Endodermal cell (in vitro differentiated cells): ENCODE data around the gene SMIM38. TPM values are rescaled to one million over a fixed set of nuclear protein-coding genes. Genes with fewer than 3 reads are reported as not detected.

Experiments
- DNase-seq: peaks from one replicate; pipeline ENCODE4 v3.0.0-alpha.2; 2017
- H3K27ac ChIP-seq: 2 replicates; pipeline ENCODE4 v1.5.1; 2013; ENCODE audit warnings: mild to moderate bottlenecking, low read depth, low read length, moderate library complexity
- H3K27me3 ChIP-seq: 2 replicates; pipeline ENCODE4 v1.6.1; 2013; ENCODE audit warnings: mild to moderate bottlenecking, low read length, moderate library complexity; ENCODE audit not compliant: insufficient read depth, control insufficient read depth, poor library complexity, severe bottlenecking
- H3K36me3 ChIP-seq: 2 replicates; pipeline ENCODE4 v1.7.0; 2013; ENCODE audit warnings: mild to moderate bottlenecking, low read length, moderate library complexity; ENCODE audit not compliant: control insufficient read depth, insufficient read depth
- H3K4me1 ChIP-seq: one replicate; pipeline ENCODE4 v1.7.0; 2013; ENCODE audit warnings: low read length; ENCODE audit not compliant: control insufficient read depth, insufficient read depth
- H3K4me3 ChIP-seq: 2 replicates; pipeline ENCODE4 v1.5.1; 2013; ENCODE audit warnings: mild to moderate bottlenecking, low read length, moderate library complexity
- H3K9ac ChIP-seq: 2 replicates; pipeline ENCODE4 v1.6.1; 2013; ENCODE audit warnings: mild to moderate bottlenecking, low read length, moderate library complexity; ENCODE audit not compliant: poor library complexity, severe bottlenecking; ENCODE audit errors: extremely low read depth
- H3K9me3 ChIP-seq: 2 replicates; pipeline ENCODE4 v1.6.1; 2013; ENCODE audit warnings: mild to moderate bottlenecking, low read length, moderate library complexity; ENCODE audit not compliant: control insufficient read depth
- H3K27ac Mint-ChIP-seq: 2 replicates; pipeline ENCODE4 v1.8.0; 2020; ENCODE audit warnings: mixed read lengths
- H3K27me3 Mint-ChIP-seq: 2 replicates; pipeline ENCODE4 v1.8.0; 2021; ENCODE audit warnings: mild to moderate bottlenecking, mixed read lengths; ENCODE audit not compliant: insufficient read depth
- H3K36me3 Mint-ChIP-seq: 2 replicates; pipeline ENCODE4 v1.8.0; 2020; ENCODE audit warnings: low read depth, mixed read lengths
- H3K4me1 Mint-ChIP-seq: 2 replicates; pipeline ENCODE4 v1.8.0; 2020; ENCODE audit warnings: mixed read lengths
- H3K4me3 Mint-ChIP-seq: 2 replicates; pipeline ENCODE4 v1.8.0; 2020; ENCODE audit warnings: mild to moderate bottlenecking, moderate library complexity, mixed read lengths
- H3K9me3 Mint-ChIP-seq: 2 replicates; pipeline ENCODE4 v1.8.0; 2020; ENCODE audit warnings: mild to moderate bottlenecking, mixed read lengths
- WGBS, 2 experiments: methylation state at CpG; one replicate each; pipeline versions ENCODE4 v1.1.5 to v1.1.7; 2013; ENCODE audit warnings: missing lambda C conversion rate in 2 of 2, mixed read lengths in 1 of 2; ENCODE audit not compliant: insufficient coverage in 1 of 2, insufficient read length in 1 of 2; 5-methylcytosine and 5-hydroxymethylcytosine counted together
- long read RNA-seq, 4 experiments: library from polyadenylated mRNA in 2 of 4; library from RNA in 1 of 4; library from capped mRNA in 1 of 4; stranded (forward) in 3 of 4; unstranded in 1 of 4; transcript quantifications; one replicate each; pipeline ENCODE4 v2.0.0, GENCODE V29; 2020 to 2021; ENCODE audit warnings: inconsistent platforms in 1 of 4
- polyA plus RNA-seq, 2 experiments: library from polyadenylated mRNA; stranded (reverse); fragments of 50-300 nt; gene quantifications; one replicate each; pipeline ENCODE4 v1.2.3, GENCODE V29; 2013
- total RNA-seq, 2 donors: library from RNA; stranded (reverse); fragmentation: NEBNext Ultra II Directional in 1 of 2; extraction: Animal tissue kit (Norgen Biotek cat#: 25700) in 1 of 2; gene quantifications; 2 replicates in 1 of 2; 3 replicates in 1 of 2; pipeline ENCODE4 v1.2.1, GENCODE V29; 2021
- TF ChIP-seq, protein P1 (sequence below): fragments of 200-600 bp; sonication (generic); conservative IDR thresholded peaks from 2 replicates; pipeline ENCODE4 v1.5.0; 2021; ENCODE audit warnings: antibody characterized with exemption, mild to moderate bottlenecking

The SMIM38 gene
- total RNA-seq = under 1 TPM; 0.20 to 0.64 TPM
- 0.18 TPM for polyA plus RNA-seq (2013, experiment 1 of 2)
- polyA plus RNA-seq (2013, experiment 2 of 2) = not detected
- long read RNA-seq, experiment 1 = 0 reads
- long read RNA-seq, experiment 2 = 0 reads
- long read RNA-seq, experiment 3 = 0 reads
- long read RNA-seq, experiment 4 = 0 reads

- no peaks in the 10 kb centered on the region for H3K36me3 ChIP-seq
- Mint-ChIP-seq H3K36me3 (no peaks in the 10 kb centered on the region), H3K9me3 (peaks cover 2% of the 10 kb centered on the region), H3K27me3 (peaks cover 2% of the 10 kb centered on the region), H3K27ac (no peak within 1 kb of the TSS), H3K4me1 (peaks cover 21% of the 10 kb centered on the region), H3K4me3 (no peak within 1 kb of the TSS)
- TF ChIP-seq, protein P1, sequence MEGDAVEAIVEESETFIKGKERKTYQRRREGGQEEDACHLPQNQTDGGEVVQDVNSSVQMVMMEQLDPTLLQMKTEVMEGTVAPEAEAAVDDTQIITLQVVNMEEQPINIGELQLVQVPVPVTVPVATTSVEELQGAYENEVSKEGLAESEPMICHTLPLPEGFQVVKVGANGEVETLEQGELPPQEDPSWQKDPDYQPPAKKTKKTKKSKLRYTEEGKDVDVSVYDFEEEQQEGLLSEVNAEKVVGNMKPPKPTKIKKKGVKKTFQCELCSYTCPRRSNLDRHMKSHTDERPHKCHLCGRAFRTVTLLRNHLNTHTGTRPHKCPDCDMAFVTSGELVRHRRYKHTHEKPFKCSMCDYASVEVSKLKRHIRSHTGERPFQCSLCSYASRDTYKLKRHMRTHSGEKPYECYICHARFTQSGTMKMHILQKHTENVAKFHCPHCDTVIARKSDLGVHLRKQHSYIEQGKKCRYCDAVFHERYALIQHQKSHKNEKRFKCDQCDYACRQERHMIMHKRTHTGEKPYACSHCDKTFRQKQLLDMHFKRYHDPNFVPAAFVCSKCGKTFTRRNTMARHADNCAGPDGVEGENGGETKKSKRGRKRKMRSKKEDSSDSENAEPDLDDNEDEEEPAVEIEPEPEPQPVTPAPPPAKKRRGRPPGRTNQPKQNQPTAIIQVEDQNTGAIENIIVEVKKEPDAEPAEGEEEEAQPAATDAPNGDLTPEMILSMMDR = no peak
- WGBS, 2 experiments = 87 to 92% methylated on average over 16 to 32 of the region's 32 CpGs
- H3K9ac ChIP-seq = no peak within 1 kb of the TSS
- peaks cover 3% of the 10 kb centered on the region for H3K9me3 ChIP-seq
- H3K27ac ChIP-seq = peak within 1 kb of the TSS; percentile 95
- H3K27me3 ChIP-seq = no peaks in the 10 kb centered on the region
- DNase-seq = no peak
- H3K4me3 ChIP-seq = no peak within 1 kb of the TSS
- no peaks in the 10 kb centered on the region for H3K4me1 ChIP-seq
Measured at GRCh38 chr11:69155302-69156234, at the start of gene SMIM38. Gene SMIM38 (plus strand): TSS chr11:69155935. CDS start chr11:69157847, 1,912 bp downstream.

DNA sequence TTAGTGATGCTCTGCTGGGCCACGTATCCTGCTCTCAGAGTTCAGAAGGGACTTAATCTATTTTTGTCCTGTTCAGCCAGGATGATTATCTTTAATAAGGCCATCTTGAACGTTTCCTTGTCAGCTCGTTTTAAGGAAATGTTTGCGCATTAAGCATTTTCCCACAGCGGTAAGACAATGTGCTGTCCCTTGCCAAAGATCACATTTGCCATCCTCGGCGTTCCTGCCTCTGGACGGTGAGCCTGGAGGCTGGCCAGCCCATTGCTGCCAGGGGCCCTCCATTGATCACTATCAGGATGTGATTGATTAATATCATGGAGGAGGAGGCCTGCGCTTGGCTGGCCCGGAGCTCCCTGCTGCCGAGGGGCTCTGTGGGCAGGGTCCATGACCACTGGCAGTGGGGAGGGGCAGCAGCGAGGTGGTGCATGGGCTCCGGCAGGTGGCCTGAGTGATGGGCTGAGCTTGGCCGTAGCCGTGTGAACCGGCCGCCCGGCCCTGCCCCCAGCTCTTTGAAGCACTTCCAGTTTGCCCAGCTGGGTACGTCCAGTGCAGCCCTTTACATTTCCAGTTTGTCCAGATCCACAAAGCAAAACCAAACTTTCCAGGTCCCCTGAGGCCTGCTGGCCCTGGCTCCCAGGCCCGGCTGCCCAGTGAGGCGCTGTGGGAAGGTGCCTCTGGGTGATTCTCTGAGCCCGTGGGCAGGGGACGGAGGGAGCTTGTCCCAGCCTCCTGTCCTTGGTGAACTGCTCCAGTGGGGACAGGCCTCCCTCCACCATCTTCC, 49.5 kb upstream of the SMIM38 start:
- Histone ChIP-seq H3K27me3 (no peaks in the 10 kb centered on the region), H3K9ac (no peak overlapping the region), H3K9me3 (no peaks in the 10 kb centered on the region), H3K4me1 (no peaks in the 10 kb centered on the region), H3K27ac (no peak overlapping the region), H3K4me3 (no peak overlapping the region), H3K36me3 (no peaks in the 10 kb centered on the region)
- no peaks in the 10 kb centered on the region for H3K4me1 Mint-ChIP-seq
- H3K27me3 Mint-ChIP-seq = peaks cover 2% of the 10 kb centered on the region
- no peak overlapping the region for H3K27ac Mint-ChIP-seq
- peaks cover 11% of the 10 kb centered on the region for H3K9me3 Mint-ChIP-seq
- peaks cover 2% of the 10 kb centered on the region for H3K36me3 Mint-ChIP-seq
- TF ChIP-seq, protein P1 = no peak
- DNase-seq = no peak
- H3K4me3 Mint-ChIP-seq = no peak overlapping the region
- 89 to 93% methylated on average over 13 to 23 of the region's 23 CpGs for WGBS, 2 experiments

- Histone ChIP-seq H3K36me3 (no peaks in the 10 kb centered on the region), H3K27ac (no peak overlapping the region), H3K4me1 (no peaks in the 10 kb centered on the region), H3K9me3 (no peaks in the 10 kb centered on the region), H3K27me3 (no peaks in the 10 kb centered on the region), H3K4me3 (no peak overlapping the region), H3K9ac (no peak overlapping the region)
- Mint-ChIP-seq H3K9me3 (peaks cover 11% of the 10 kb centered on the region), H3K27ac (no peak overlapping the region), H3K36me3 (peaks cover 2% of the 10 kb centered on the region), H3K4me1 (no peaks in the 10 kb centered on the region), H3K27me3 (peaks cover 2% of the 10 kb centered on the region), H3K4me3 (no peak overlapping the region)
- no peak for DNase-seq
- TF ChIP-seq, protein P1 = no peak
Measured at GRCh38 chr11:69107413-69107812, 48.3 kb upstream of the SMIM38 start.
